GM20000 (cell line): ENCODE data around the gene GSTT2.
"Not testable (repeated sequence)": the region's sequence is repeated elsewhere in the genome, so short reads cannot be mapped to it uniquely, and the experiment has no call there.

Source experiments
- DNase-seq: peaks from one replicate; pipeline ENCODE4 v3.0.0; 2012; ENCODE audit warnings: low spot score
- TF ChIP-seq, protein P1 (sequence below): IDR thresholded peaks from 2 replicates; pipeline ENCODE4 v1.5.1; 2012; ENCODE audit warnings: mild to moderate bottlenecking, control low read depth; ENCODE audit errors: extremely low read depth, missing control alignments

Gene GSTT2

DNA sequence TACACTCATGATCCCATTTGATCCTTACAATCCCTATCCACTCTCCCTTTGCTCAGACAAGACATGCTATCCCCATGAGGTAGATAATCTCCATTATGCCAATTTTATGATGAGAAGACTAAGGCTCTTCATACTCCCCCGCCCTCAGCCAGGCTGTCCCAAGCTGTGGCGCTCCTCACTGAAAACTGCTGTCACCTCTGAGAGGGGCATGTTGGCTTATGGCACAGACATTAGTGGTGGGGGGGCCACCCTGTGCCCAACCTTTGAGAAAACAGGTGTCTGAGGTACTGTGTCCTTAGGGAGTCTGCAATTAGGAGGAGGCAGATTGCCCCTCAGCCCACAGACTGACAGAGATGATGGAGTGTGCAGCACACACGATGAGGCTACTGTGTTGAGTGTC lies 10.9 kb upstream of the GSTT2 start:
- TF ChIP-seq, protein P1, sequence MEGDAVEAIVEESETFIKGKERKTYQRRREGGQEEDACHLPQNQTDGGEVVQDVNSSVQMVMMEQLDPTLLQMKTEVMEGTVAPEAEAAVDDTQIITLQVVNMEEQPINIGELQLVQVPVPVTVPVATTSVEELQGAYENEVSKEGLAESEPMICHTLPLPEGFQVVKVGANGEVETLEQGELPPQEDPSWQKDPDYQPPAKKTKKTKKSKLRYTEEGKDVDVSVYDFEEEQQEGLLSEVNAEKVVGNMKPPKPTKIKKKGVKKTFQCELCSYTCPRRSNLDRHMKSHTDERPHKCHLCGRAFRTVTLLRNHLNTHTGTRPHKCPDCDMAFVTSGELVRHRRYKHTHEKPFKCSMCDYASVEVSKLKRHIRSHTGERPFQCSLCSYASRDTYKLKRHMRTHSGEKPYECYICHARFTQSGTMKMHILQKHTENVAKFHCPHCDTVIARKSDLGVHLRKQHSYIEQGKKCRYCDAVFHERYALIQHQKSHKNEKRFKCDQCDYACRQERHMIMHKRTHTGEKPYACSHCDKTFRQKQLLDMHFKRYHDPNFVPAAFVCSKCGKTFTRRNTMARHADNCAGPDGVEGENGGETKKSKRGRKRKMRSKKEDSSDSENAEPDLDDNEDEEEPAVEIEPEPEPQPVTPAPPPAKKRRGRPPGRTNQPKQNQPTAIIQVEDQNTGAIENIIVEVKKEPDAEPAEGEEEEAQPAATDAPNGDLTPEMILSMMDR, result no peak
- no peak for DNase-seq

DNA sequence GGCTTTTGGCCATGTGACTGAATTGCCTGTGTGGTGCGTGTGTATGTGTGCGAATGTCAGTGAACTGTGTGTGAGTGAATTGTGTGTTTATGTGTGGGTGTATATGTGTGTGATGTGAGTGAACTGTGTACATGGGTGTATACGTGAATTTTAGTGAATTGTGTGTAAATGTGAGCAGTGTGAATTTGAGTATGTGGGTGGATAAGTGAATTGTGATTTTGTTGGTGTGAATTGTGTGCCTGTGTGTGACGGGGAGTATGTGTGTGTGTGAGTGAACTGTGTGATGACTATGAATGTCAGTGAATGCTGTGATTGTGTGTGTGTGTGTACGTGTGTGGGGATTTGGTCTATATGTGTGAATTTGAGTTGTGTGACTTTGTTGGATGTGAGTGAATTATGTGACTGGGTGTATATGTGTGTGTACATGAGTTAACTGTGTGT lies 9.7 kb upstream of the GSTT2 start:
- DNase-seq, result no peak
- TF ChIP-seq, protein P1, result no peak

DNA sequence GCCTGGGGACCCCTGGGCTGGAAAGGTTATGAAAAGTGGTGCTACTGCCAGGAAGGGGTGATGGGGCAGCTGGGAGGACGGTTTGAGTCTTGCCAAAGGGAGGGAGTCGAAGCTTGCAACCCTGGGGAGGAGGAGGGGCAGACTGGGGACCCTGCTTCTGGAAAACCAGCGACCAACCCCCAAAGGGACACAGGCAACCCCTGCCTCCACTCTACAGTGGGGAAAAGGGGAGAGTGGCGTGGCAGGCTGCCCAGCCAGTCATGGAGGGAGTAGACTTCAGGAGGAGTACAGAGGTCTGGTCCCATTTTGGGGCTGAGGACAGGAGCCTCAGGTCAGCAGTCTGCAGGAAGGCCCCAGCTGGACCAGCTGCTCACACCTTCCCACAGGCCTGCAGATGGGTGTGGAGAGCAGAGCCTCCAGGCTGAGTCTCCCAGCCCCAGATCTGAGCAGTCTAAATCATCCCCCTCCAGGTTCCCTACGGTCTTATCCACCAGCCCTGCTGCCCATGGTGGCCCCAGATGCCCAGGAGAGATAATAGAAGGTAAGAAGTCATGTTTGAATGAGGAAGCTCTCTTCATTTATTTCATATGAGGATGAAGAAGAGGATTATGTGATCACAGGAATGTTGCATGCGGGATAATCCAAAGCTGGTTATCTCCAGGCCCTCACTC lies 9.0 kb upstream of the GSTT2 start:
- DNase-seq, result no peak
- TF ChIP-seq, protein P1, result no peak

DNA sequence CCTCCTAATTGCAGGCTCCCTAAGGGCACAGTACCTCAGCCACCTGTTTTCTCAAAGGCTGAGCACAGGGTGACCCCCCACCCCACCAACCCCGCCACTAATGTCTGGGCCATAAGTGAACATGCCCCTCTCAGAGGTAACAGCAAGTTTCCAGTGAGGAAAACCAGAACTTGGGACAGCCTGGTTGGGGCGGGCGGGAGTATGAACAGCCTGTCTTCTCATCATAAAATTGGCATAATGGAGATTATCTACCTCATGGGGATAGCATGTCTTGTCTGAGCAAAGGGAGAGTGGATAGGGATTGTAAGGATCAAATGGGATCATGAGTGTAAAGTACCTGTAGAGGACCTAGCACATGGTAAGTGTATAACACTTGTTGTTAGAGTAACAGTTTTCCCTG lies 8.0 kb upstream of the GSTT2 start:
- not testable (repeated sequence) for DNase-seq

DNA sequence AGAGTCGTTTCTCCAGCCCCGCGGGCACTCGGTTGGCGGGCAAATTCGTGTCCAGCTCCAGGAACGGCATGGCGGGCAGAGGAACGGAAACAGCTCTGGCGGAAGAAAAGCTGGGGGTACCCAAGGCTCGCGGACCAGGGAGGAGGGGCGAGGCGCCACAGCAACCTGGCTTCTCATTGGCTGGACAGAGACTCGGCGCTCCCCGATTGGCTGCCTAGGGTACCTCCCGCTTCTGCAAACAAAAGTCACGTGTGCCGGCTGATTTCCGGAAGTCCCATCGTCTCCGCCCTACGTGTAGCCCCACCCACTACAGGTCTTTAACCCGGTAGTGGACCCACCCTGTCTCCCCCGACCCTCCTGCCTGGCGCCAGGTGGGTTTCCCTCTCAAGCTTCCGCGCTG lies 5.6 kb upstream of the GSTT2 start, which contains the start of gene DDT:
Gene DDT (minus strand): TSS at position 97 of the 400 bp plus-strand sequence. CDS start 27 bp downstream, at position 70.
- not testable (repeated sequence) for DNase-seq

DNA sequence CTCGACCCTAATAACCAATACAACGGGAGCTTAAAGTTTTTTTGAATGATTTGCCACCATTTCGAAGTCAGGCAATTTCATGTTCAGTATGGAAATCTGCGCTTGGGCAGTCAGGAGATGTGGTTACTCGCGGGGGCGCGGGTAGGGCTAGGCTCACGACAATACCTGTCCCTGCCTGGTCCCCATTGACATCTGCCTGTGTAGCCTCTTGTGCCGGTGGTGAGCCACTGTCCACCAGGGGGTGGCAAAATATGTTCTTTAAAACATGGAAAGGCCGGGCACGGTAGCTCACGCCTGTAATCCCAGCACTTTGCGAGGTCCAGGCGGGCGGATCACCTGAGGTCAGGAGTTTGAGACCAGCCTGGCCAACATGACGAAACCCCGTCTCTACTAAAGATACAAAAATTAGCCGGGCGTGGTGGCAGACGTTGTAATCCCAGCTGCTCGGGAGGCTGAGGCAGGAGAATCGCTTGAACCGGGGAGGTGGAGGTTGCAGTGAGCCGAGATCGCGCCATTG lies 5.0 kb upstream of the GSTT2 start:
- not testable (repeated sequence) for DNase-seq

DNA sequence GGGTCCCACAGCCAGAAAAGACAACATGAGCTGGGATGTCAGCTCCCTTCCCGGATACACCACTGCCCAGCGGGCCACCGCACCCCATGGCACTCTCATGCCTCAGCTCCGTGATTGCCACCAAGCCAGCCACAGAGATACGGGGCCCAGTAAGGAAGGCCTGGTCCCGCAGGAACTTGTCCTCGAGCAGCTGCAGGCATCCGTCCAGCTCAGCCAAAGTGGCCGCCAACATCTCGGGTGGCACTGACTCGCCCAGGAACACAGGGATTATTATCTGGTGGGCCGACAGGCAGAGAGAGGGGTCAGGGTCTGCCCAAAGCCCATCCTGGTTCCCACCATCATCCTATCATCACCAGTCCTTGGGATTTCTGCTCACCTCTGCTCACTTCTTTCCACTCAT lies 2.6 kb upstream of the GSTT2 start:
- DNase-seq, result not testable (repeated sequence)

DNA sequence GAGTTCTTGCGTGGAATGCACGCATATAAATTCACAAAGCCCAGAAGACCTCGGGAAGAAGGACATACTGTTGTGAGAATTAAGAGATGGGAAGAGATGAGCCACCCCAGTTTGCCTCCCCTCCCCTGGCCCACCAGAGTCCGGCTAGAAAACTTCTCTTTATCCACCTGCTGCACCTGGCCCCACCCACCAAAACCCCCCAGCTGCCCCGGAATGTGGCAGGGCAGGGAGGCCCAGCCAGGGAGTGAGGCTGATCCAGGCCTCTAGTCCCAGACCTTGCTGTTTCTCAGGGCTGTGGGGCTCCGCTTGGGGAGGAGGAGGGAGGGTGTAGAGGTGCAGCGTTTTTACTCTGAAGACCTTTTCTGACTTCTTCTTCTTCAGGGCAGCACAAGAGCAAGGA lies 633 bp downstream of the GSTT2 start:
- not testable (repeated sequence) for DNase-seq

DNA sequence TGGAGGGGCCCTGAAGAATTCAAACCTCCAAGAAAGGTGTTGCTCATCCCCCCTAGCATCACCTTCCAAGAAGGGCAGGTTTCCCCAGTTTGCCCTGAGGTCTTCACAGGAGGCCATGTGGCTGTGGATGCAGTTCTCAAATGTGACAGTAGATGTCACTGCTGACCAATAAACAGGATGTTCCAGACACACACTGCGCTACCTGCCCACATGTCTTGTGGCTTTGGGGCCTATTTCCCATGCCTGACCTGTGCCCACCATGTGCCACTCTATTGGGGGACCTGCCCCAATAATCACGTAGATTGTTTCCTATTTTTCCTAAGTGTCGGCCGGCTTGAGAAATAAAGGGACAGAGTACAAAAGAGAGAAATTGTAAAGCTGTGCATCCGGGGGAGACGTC lies 4.5 kb downstream of the GSTT2 start:
- TF ChIP-seq, protein P1, result peak; percentile 36
- DNase-seq, result peak; percentile 29

DNA sequence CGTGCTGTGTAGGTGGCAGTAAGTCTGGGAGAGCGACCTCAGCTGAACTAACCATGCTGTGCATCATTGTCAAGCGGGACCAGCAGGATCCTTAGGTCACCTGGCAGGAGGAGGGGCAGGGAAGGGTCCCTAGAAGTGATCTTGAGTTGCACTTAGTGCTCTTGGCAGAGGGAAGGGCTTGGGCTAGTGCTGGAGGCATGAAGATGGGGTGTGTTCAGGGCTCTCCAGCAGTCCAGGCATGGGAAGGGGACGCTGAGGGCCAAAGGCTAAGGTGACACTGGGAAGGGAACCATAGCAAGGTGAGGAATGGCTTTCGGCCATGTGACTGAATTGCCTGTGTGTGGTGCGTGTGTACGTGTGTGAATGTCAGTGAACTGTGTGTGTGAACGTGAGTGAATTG lies 6.2 kb downstream of the GSTT2 start:
- not testable (repeated sequence) for DNase-seq

DNA sequence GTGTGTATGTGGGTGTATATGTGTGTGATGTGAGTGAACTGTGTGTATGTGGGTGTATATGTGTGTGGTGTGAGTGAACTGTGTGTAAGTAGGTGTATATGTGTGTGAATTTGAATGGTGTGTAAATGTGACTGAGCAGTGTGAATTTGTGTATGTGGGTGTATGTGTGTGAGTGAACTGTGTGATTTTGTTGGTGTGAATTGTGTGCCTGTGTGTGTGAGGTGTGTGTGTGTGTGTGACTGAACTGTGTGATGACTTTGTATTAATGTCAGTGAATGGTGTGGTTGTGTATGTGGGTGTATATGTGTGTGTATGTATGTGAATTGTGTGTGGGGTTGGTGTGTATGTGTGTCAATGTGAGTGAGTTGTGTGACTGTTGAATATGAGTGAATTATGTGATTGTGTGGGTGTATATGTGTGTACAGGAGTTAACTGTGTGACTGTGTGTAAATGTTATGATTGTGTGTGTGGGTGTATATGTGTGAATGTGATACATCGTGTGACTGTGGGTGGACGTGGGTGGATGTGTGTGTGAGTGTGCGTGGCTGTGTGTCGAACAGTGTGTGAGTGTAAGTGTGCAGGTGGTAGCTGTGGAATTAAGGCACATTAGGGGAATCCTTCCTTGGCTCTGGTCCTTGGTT lies 6.7 kb downstream of the GSTT2 start:
- not testable (repeated sequence) for DNase-seq

DNA sequence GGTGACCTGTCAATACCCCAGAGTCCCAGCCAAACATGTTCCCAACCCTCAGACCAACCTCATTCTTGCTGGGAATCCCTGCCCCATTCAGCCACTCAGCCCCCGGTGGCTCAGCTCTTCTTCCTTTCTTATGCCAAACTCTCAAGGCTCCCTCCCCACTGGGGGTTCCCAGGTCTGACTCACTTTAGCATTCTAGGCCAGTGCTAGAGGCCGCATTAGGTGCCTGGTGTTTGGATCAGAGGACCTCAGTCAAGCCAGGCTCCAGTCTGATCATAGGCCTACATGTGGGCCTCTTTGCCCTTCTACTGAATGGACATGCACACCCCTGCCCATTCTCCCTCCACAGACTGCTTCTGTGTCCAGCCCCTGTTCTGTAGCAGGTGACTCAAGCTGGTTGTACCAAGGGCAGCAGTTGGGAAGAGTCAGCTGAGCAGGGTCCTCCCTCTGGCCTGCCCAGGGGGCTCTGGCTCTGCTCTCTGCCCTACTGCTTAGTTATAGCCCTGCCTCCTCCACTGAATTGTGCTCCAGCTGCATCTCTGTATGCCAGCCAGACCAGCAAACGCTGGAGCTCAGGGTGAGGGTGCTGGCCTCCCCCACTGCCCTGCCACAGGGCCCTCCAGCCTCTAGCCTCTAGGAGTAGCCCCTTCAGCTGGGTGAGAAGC lies 9.8 kb downstream of the GSTT2 start:
- not testable (repeated sequence) for DNase-seq

DNA sequence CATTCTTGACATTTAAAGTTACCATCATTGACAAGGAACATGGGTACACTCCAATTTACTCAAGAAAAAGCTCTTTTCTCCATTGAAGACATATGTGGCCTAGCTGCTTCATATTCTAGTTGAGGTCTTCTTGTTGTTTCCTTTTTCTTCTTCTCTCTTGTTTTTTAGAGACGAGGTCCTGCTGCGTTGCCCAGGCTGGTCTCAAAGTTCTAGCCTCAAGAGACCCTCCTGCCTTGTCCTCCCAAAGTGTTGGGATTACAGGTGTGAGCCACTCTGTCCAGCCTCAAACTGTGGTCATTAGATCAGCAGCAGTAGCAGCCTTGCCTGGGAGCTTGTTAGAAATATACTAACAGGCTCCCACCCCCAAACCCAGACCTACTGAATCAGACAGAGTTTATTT lies 13.1 kb downstream of the GSTT2 start:
- DNase-seq, result not testable (repeated sequence)

DNA sequence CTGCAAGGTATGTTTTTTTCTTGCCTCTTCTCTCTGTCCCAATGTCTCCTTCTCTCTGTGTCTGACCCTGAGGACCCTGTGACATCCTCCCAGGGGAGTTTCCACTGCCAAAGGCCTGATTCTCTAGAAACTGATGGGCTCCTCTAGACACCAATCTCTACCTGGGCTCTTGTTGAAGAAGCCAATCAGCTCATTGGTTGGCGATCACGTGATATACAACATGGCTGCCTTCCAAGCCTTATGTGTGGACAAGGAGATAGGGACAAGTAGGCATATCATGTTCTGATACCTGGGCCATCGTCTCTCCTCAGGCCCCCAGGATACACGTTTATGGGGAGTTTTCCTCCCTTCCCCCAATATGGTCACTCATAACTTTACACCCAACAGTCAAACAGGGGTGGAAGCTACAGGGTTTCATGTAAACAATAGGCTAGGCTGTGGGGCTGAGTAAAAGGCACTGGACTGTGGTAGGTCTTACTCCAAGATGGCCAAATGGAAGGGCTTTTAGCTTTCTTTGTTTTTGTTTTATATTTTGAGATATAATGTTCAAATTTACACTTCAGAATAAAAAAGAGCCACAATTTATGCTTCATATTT lies 13.7 kb downstream of the GSTT2 start:
- DNase-seq, result not testable (repeated sequence)
